Lower leg skin (tissue), 3 donors: ENCODE results near the gene SRD5A2.

Experiments used
- POLR2A ChIP-seq, 2 donors: fragments of 450-650 bp; IDR thresholded peaks; one replicate each; pipeline ENCODE4 v1.6.1; 2016 to 2017; ENCODE audit warnings: antibody characterized with exemption in 2 of 2, mild to moderate bottlenecking in 1 of 2, moderate library complexity in 1 of 2
- TF ChIP-seq, protein P1 (sequence below), 3 donors: fragments of 450-650 bp; IDR thresholded peaks; one replicate each; pipeline ENCODE4 v1.5.1; 2016; ENCODE audit warnings: antibody characterized with exemption in 3 of 3, mild to moderate bottlenecking in 3 of 3, moderate library complexity in 2 of 3

DNA sequence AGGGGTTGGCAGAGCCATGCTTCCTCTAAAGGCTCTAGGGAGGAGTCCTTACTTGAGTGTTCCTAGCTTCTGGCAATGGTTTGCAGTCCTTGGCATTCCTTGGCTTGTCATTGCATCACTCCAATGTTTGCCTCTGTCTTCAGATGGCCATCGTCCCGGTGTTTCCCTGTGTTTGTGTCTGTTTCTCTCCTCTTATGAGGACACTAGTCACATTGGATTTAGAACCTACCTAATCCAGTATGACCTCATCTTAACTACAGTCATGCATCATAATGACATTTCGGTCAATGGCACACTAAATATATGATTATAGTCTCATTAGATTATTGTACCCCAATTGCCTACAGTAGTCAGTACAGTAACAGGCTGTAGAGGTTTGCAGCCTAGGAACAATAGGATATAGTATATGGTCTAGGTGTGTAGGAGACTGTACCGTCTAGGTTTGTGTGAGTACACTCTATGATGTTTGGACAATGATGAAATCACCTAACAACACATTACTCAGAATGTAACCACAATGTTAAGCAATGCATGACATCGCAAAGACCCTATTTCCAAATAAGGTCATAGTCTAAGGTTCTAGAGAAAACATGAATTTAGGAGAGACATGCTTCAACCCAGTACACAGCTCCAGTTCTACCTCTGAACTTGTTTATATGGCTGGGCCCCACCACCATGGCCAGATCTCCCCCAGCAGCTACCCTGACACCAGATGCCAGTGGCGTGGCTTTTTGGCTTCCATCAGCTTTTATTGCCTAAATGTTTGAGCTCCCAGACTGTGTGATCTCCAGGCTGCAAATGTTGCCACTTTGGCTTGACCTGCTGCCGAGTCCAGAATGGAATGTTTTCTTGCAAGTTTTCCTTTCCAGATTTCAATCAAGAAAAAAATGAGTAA, 22.1 kb downstream of the SRD5A2 start:
- TF ChIP-seq, protein P1, sequence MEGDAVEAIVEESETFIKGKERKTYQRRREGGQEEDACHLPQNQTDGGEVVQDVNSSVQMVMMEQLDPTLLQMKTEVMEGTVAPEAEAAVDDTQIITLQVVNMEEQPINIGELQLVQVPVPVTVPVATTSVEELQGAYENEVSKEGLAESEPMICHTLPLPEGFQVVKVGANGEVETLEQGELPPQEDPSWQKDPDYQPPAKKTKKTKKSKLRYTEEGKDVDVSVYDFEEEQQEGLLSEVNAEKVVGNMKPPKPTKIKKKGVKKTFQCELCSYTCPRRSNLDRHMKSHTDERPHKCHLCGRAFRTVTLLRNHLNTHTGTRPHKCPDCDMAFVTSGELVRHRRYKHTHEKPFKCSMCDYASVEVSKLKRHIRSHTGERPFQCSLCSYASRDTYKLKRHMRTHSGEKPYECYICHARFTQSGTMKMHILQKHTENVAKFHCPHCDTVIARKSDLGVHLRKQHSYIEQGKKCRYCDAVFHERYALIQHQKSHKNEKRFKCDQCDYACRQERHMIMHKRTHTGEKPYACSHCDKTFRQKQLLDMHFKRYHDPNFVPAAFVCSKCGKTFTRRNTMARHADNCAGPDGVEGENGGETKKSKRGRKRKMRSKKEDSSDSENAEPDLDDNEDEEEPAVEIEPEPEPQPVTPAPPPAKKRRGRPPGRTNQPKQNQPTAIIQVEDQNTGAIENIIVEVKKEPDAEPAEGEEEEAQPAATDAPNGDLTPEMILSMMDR (IDR thresholded peaks at IDR 0.05), result no peak
- no peak for TF ChIP-seq POLR2A (IDR thresholded peaks at IDR 0.05)
